HepG2 (cell line): ENCODE measurements around the gene PCTP. TPM values are rescaled to one million over a fixed set of nuclear protein-coding genes. Genes with fewer than 3 reads are reported as not detected.

ENCODE experiments used
- ATAC-seq: fragments of 200-7000 bp; cut with Tn5 transposase; 3 replicates; pipeline ENCODE4 v1.9.1; 2020; ENCODE audit warnings: mild to moderate bottlenecking, moderate library complexity
- BruUV-seq: library from RNA; stranded (reverse); fragments of 400-500 nt; replicated peaks from 2 replicates; lab custom pipeline; 2021; lab: Mats Ljungman, UMichigan
- CTCF ChIA-PET: fragments of 300-600 bp; formaldehyde crosslinking; extraction: SDS; loops from one replicate; lab custom pipeline; 2021; ENCODE audit warnings: low total read pairs, inconsistent platforms, low intra/inter-chr PET ratio; lab: Yijun Ruan, JAX
- POLR2A ChIA-PET: fragments of 350-600 bp; sonication (Branson Sonifier 250); formaldehyde crosslinking; loops from one replicate; lab custom pipeline; 2020; ENCODE audit warnings: antibody characterized with exemption, inconsistent platforms; lab: Yijun Ruan, JAX
- DNase-seq: peaks from one replicate; pipeline ENCODE4 v3.0.0-alpha.2; 2015; ENCODE audit warnings: low spot score
- FAIRE-seq: peaks from 3 replicates; lab custom pipeline; 2011; peaks lifted over from hg19 to GRCh38; lab: Jason Lieb, UNC
- H2AFZ ChIP-seq: one replicate; pipeline ENCODE4 v1.6.1; 2011; ENCODE audit warnings: low read length, inconsistent platforms
- H3K27ac ChIP-seq: fragments of 300-600 bp; 3 replicates; pipeline ENCODE4 v1.8.0; 2011; ENCODE audit warnings: mixed run types, mild to moderate bottlenecking, mixed read lengths, low read length, inconsistent platforms; ENCODE audit not compliant: insufficient read depth; ENCODE audit errors: extremely low read length
- H3K27me3 ChIP-seq, 2 experiments: fragments of 200-600 bp in 1 of 2; 2 replicates in 1 of 2; 3 replicates in 1 of 2; pipeline versions ENCODE4 v1.6.0 to v1.8.0; 2011; ENCODE audit warnings: low read length in 2 of 2, mild to moderate bottlenecking in 2 of 2, moderate library complexity in 2 of 2, inconsistent platforms in 1 of 2; ENCODE audit not compliant: insufficient read depth in 2 of 2, control insufficient read depth in 1 of 2
- H3K36me3 ChIP-seq, 2 experiments: fragments of 200-600 bp in 1 of 2; replicated peaks in 1 of 2; 2 replicates in 1 of 2; 3 replicates in 1 of 2; pipeline versions ENCODE4 v1.5.1 to v1.8.0; 2011; ENCODE audit warnings: low read length in 2 of 2, inconsistent platforms in 1 of 2; ENCODE audit not compliant: insufficient read depth in 2 of 2, control insufficient read depth in 1 of 2
- H3K4me1 ChIP-seq: 2 replicates; pipeline ENCODE4 v1.5.1; 2012; ENCODE audit warnings: low read length, inconsistent platforms; ENCODE audit not compliant: insufficient read depth
- H3K4me2 ChIP-seq: 2 replicates; pipeline ENCODE4 v1.6.0; 2011; ENCODE audit warnings: low read depth, low read length, inconsistent platforms
- H3K4me3 ChIP-seq, 3 experiments: fragments of 200-600 bp in 1 of 3; sonication (generic), shearing (Covaris generic) in 1 of 3; replicated peaks in 1 of 3; 2 replicates each; pipeline ENCODE4 v1.5.1; 2011 to 2016; ENCODE audit warnings: low read length in 3 of 3, inconsistent platforms in 2 of 3, low read depth in 2 of 3, mild to moderate bottlenecking in 2 of 3, control low read depth in 1 of 3, mixed read lengths in 1 of 3; ENCODE audit not compliant: insufficient read depth in 1 of 3
- H3K79me2 ChIP-seq: one replicate; pipeline ENCODE4 v1.6.1; 2011; ENCODE audit warnings: low read length, inconsistent platforms; ENCODE audit not compliant: insufficient read depth
- H3K9ac ChIP-seq: 2 replicates; pipeline ENCODE4 v1.6.0; 2011; ENCODE audit warnings: mild to moderate bottlenecking, low read depth, low read length, inconsistent platforms; ENCODE audit not compliant: insufficient read depth
- H3K9me3 ChIP-seq: 2 replicates; pipeline ENCODE4 v1.5.1; 2012; ENCODE audit warnings: mild to moderate bottlenecking, low read length
- H4K20me1 ChIP-seq: 2 replicates; pipeline ENCODE4 v1.6.0; 2011; ENCODE audit warnings: inconsistent platforms, mild to moderate bottlenecking, low read length, moderate library complexity; ENCODE audit not compliant: insufficient read depth
- ATM ChIP-seq: fragments of 450-650 bp; IDR thresholded peaks from 2 replicates; pipeline ENCODE4 v1.7.1; 2017; ENCODE audit warnings: mild to moderate bottlenecking, borderline replicate concordance
- DBP ChIP-seq: sonication (generic); formaldehyde crosslinking; IDR thresholded peaks from 2 replicates; pipeline ENCODE4 v1.4.0; 2020; ENCODE audit warnings: missing genetic modification reagents; ENCODE audit errors: not compliant biosample characterization
- ELF1 ChIP-seq: sonication (generic); formaldehyde crosslinking; IDR thresholded peaks from 2 replicates; pipeline ENCODE4 v1.4.0; 2020; ENCODE audit warnings: missing genetic modification reagents
- ERF ChIP-seq: IDR thresholded peaks from 2 replicates; pipeline ENCODE4 v1.6.1; 2018; ENCODE audit warnings: missing biosample characterization, missing genetic modification reagents
- GMEB1 ChIP-seq: sonication (generic); formaldehyde crosslinking; IDR thresholded peaks from 2 replicates; pipeline ENCODE4 v1.5.1; 2020; ENCODE audit warnings: missing genetic modification reagents, mild to moderate bottlenecking, borderline replicate concordance
- HCFC1 ChIP-seq: fragments of 150-350 bp; IDR thresholded peaks from 2 replicates; pipeline ENCODE4 v1.6.1; 2014; ENCODE audit warnings: low read depth, low read length
- HHEX ChIP-seq: IDR thresholded peaks from 2 replicates; pipeline ENCODE4 v1.6.1; 2016; ENCODE audit warnings: control low read depth
- PLRG1 ChIP-seq: fragments of 450-650 bp; conservative IDR thresholded peaks from 2 replicates; pipeline ENCODE4 v1.6.1; 2016
- PRPF4 ChIP-seq: fragments of 200-400 bp; formaldehyde crosslinking; IDR thresholded peaks from 2 replicates; pipeline ENCODE4 v1.6.1; 2016; ENCODE audit warnings: low read length, low read depth; ENCODE audit not compliant: poor library complexity, severe bottlenecking
- TBX3 ChIP-seq: fragments of 450-650 bp; IDR thresholded peaks from 2 replicates; pipeline ENCODE4 v1.6.1; 2017; ENCODE audit warnings: antibody characterized with exemption, mild to moderate bottlenecking, inconsistent platforms, borderline replicate concordance
- TFE3 ChIP-seq: IDR thresholded peaks from 2 replicates; pipeline ENCODE4 v1.6.1; 2016
- XBP1 ChIP-seq: sonication (generic); formaldehyde crosslinking; IDR thresholded peaks from 2 replicates; pipeline ENCODE4 v1.5.0; 2020; ENCODE audit warnings: missing genetic modification reagents
- ZBTB38 ChIP-seq: sonication (generic); formaldehyde crosslinking; IDR thresholded peaks from 2 replicates; pipeline ENCODE4 v1.5.1; 2020; ENCODE audit warnings: mild to moderate bottlenecking, missing genetic modification reagents
- ZNF136 ChIP-seq: sonication (generic); formaldehyde crosslinking; IDR thresholded peaks from 2 replicates; pipeline ENCODE4 v1.8.1; 2022; ENCODE audit warnings: low read depth, mild to moderate bottlenecking, moderate library complexity, missing genetic modification reagents
- ZNF720 ChIP-seq: sonication (generic); formaldehyde crosslinking; IDR thresholded peaks from 2 replicates; pipeline ENCODE4 v1.4.0; 2020; ENCODE audit warnings: missing genetic modification reagents
- ZNF737 ChIP-seq: sonication (generic); formaldehyde crosslinking; IDR thresholded peaks from 2 replicates; pipeline ENCODE4 v1.5.0; 2020; ENCODE audit warnings: missing genetic modification reagents, mild to moderate bottlenecking, borderline replicate concordance
- ZNF770 ChIP-seq: sonication (generic); formaldehyde crosslinking; IDR thresholded peaks from 2 replicates; pipeline ENCODE4 v1.5.0; 2020; ENCODE audit warnings: mild to moderate bottlenecking, missing genetic modification reagents
- WGBS: methylation state at CpG from one replicate; pipeline ENCODE4 v1.1.6; 2017; ENCODE audit warnings: low lambda C conversion rate; 5-methylcytosine and 5-hydroxymethylcytosine counted together
- in situ Hi-C: cut with HindIII; loops from 2 replicates; pipeline ENCODE4 v1.10.0; 2017; ENCODE audit warnings: low pct_unique_long_range_greater_than_20kb; ENCODE audit not compliant: extremely low pct_ligation_motif_present
- intact Hi-C: fragments of 100-400 bp; cut with micrococcal nuclease; formaldehyde crosslinking; loops from one replicate; pipeline ENCODE4 v1.10.0; 2022; ENCODE audit not compliant: unreplicated experiment
- polyA plus RNA-seq, 8 experiments: library from polyadenylated mRNA; depleted of rRNA in 3 of 8; stranded (reverse) in 7 of 8; unstranded in 1 of 8; fragments of >200 nt; fragmentation: Illumina TruSeq in 4 of 8; extraction: Trizol in 4 of 8; gene quantifications; 2 replicates each; pipeline versions ENCODE4 v1.2.1 to v1.2.3, GENCODE V29; 2011 to 2016; ENCODE audit warnings: low read depth in 4 of 8, missing spikeins in 1 of 8, mixed read lengths in 1 of 8; ENCODE audit not compliant: insufficient read depth in 1 of 8
- total RNA-seq, 5 experiments: library from RNA; depleted of rRNA; stranded (reverse); fragments of >200 nt; fragmentation: Illumina TruSeq; extraction: Trizol; gene quantifications; 2 replicates each; pipeline ENCODE4 v1.2.3, GENCODE V29; 2016; ENCODE audit warnings: low read depth in 1 of 5

PCTP gene
- total and polyA plus RNA-seq, 2 of the 13 experiments (the other 11 are each of a cell fraction or from before 2014, with no cell fraction given), result 37.1 to 50.7 TPM

GRCh38 chr17:55709984-55710383 is 40.9 kb upstream of the PCTP start:
- Histone ChIP-seq H4K20me1 (no peaks in the 10 kb centered on the region), H3K4me3 (no peak overlapping the region), H3K4me2 (no peak overlapping the region), H3K36me3 (no peaks in the 10 kb centered on the region), H3K79me2 (no peaks in the 10 kb centered on the region), H3K4me1 (no peaks in the 10 kb centered on the region; the same call in 1 of the 2 replicates), H3K9ac (no peak overlapping the region), H3K27me3 (peaks cover 0 to 2% of the 10 kb centered on the region in 2 experiments; a peak in 2 of 5 replicates), H2AFZ (no peak overlapping the region), H3K9me3 (no peaks in the 10 kb centered on the region), H3K27ac (no peak overlapping the region)
- in situ Hi-C loops (no loop called here), intact Hi-C loops (no loop called here)
- CTCF ChIA-PET, result no interaction called here
- ATAC-seq (no peak), FAIRE-seq (no peak), DNase-seq (no peak)
- no peak for TF ChIP-seq HHEX (CRISPR knock-in tag)
- TF ChIP-seq HCFC1, result no peak
- no peak for TF ChIP-seq ZNF770 (CRISPR knock-in tag)
- no peak for TF ChIP-seq TBX3
- TF ChIP-seq ZBTB38 (CRISPR knock-in tag), result no peak
- TF ChIP-seq XBP1, result no peak
- TF ChIP-seq ZNF737 (CRISPR knock-in tag), result no peak
- TF ChIP-seq TFE3 (CRISPR knock-in tag), result no peak
- TF ChIP-seq ZNF720, result no peak
- no peak for TF ChIP-seq GMEB1 (CRISPR knock-in tag)
- TF ChIP-seq ATM, result no peak
- TF ChIP-seq ZNF136 (CRISPR knock-in tag), result no peak
- no peak for TF ChIP-seq DBP (CRISPR knock-in tag)
- no peak for TF ChIP-seq PRPF4
- TF ChIP-seq ELF1 (CRISPR knock-in tag), result no peak
- TF ChIP-seq PLRG1, result no peak
- TF ChIP-seq ERF (CRISPR knock-in tag), result no peak
- BruUV-seq, result no TSS peak
- 31% methylated on average over 4 of the region's 4 CpGs for WGBS
- POLR2A ChIA-PET, result no interaction called here
